MM.1S (cell line): ENCODE measurements around the gene NEIL1.

Source experiments
- CTCF ChIP-seq: fragments of 300-600 bp; sonication (generic); IDR thresholded peaks from 2 replicates; pipeline ENCODE4 v1.5.1; 2016; ENCODE audit warnings: antibody characterized with exemption, low read length, mixed read lengths
- EZH2 ChIP-seq: fragments of 300-600 bp; sonication (generic); optimal IDR thresholded peaks from 2 replicates; pipeline ENCODE3; 2017; ENCODE audit warnings: low read depth, mild to moderate bottlenecking, antibody characterized with exemption, low read length, mixed read lengths

DNA sequence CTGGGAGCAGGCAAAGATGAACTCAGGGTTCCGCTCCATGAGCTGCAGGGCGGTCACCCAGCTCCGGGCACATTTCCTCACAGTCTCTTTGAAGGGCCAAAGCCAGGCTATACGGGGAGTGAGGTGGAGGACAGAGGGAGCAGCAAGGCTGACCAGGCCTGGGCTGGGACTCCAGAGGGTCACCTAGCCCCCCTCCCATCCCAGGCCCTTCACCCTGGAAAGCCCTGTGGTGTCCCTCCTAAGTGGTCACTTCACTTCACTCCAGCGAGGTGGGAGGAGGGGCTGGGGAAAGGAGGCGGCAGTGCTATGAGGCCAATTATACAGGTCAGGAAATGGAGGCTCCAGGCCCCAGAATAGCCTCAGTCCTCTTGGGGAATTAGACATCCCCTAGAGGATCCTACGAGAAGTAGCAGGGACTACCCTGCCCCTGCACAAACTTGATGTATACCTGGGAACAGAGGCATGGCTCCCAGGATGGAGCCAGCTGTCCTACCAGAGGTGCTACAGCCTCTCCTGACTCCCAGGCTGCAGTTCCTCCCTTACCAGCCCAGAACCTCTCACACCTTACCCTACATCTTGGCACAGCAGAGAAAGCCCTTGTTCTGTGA is 15.9 kb downstream of the NEIL1 start:
- no peak for TF ChIP-seq EZH2
- TF ChIP-seq CTCF = no peak
